MCF 10A (cell line): ENCODE results near the gene JMJD4. TPM values are rescaled to one million over a fixed set of nuclear protein-coding genes. Genes with fewer than 3 reads are reported as not detected.

Experiments used
- BruUV-seq: library from RNA; stranded (reverse); fragments of 400-500 nt; replicated peaks from 2 replicates; lab custom pipeline; 2021; lab: Mats Ljungman, UMichigan
- CTCF ChIA-PET: fragments of 300-600 bp; sonication (Branson Sonifier 250); formaldehyde crosslinking; extraction: SDS; loops from one replicate; lab custom pipeline; 2021; ENCODE audit warnings: antibody characterized with exemption, inconsistent platforms; lab: Yijun Ruan, JAX
- POLR2A ChIA-PET: fragments of 300-600, 350-650 bp; sonication (Branson Sonifier 250); formaldehyde crosslinking; extraction: SDS; loops from one replicate; lab custom pipeline; 2020; ENCODE audit warnings: antibody characterized with exemption, inconsistent platforms; lab: Yijun Ruan, JAX
- DNase-seq: peaks from one replicate; pipeline ENCODE4 v3.0.0-alpha.2; 2018; ENCODE audit not compliant: unreplicated experiment
- H3K27ac Mint-ChIP-seq: one replicate; pipeline ENCODE4 v1.8.0; 2022; ENCODE audit warnings: mild to moderate bottlenecking, low read depth, mixed read lengths; ENCODE audit not compliant: unreplicated experiment
- H3K27me3 Mint-ChIP-seq: one replicate; pipeline ENCODE4 v1.8.0; 2022; ENCODE audit warnings: mixed read lengths; ENCODE audit not compliant: insufficient read depth, unreplicated experiment
- H3K36me3 Mint-ChIP-seq: one replicate; pipeline ENCODE4 v1.8.0; 2022; ENCODE audit warnings: mild to moderate bottlenecking, moderate library complexity, mixed read lengths; ENCODE audit not compliant: insufficient read depth, unreplicated experiment
- H3K4me1 Mint-ChIP-seq: one replicate; pipeline ENCODE4 v1.8.0; 2022; ENCODE audit warnings: mixed read lengths; ENCODE audit not compliant: insufficient read depth, unreplicated experiment
- H3K4me3 Mint-ChIP-seq: one replicate; pipeline ENCODE4 v1.8.0; 2022; ENCODE audit warnings: mild to moderate bottlenecking, moderate library complexity, mixed read lengths; ENCODE audit not compliant: unreplicated experiment
- H3K9me3 Mint-ChIP-seq: one replicate; pipeline ENCODE4 v1.8.0; 2022; ENCODE audit warnings: mixed read lengths; ENCODE audit not compliant: unreplicated experiment
- CTCF ChIP-seq: fragments of 200-600 bp; IDR thresholded peaks from one replicate; pipeline ENCODE4 v1.8.0; 2022; ENCODE audit warnings: antibody characterized with exemption, mild to moderate bottlenecking; ENCODE audit not compliant: unreplicated experiment
- intact Hi-C: fragments of 100-400 bp; cut with micrococcal nuclease; formaldehyde crosslinking; loops from 2 replicates; pipeline ENCODE4 v1.14.1; 2022
- total RNA-seq: library from RNA; stranded (reverse); gene quantifications from 2 replicates; pipeline ENCODE4 v1.2.3, GENCODE V29; 2022

JMJD4 gene
- total RNA-seq, 1 experiment from 2014 or later: 43.2 TPM

- ChIA-PET POLR2A (no interaction called here), CTCF (interaction anchor here (0.5 kb wide), 1 partner anchor 425 kb away, joined by 3 read pairs; the partner anchor contains the start of gene IBA57)
- no peak for DNase-seq
- BruUV-seq: no TSS peak
- intact Hi-C loops: no loop called here
- Mint-ChIP-seq H3K4me1 (peaks cover 36% of the 10 kb centered on the region), H3K36me3 (peaks cover 13% of the 10 kb centered on the region), H3K27me3 (no peaks in the 10 kb centered on the region), H3K27ac (peak overlapping the region; percentile 13), H3K4me3 (no peak overlapping the region), H3K9me3 (no peaks in the 10 kb centered on the region)
- no peak for TF ChIP-seq CTCF
These were observed 5.4 kb upstream of the JMJD4 start for GRCh38 chr1:227740401-227740960.

GRCh38 chr1:227739636-227740035, 4.5 kb upstream of the JMJD4 start:
- no peaks in the 10 kb centered on the region for H3K27me3 Mint-ChIP-seq
- CTCF ChIA-PET: interaction anchor here (0.7 kb wide), 1 partner anchor 14 kb away, joined by 3 read pairs; no protein-coding TSS in a partner anchor
- peaks cover 18% of the 10 kb centered on the region for H3K36me3 Mint-ChIP-seq
- H3K4me1 Mint-ChIP-seq: peaks cover 35% of the 10 kb centered on the region
- BruUV-seq: no TSS peak
- POLR2A ChIA-PET: interaction anchor here (0.7 kb wide), 1 partner anchor 174 kb away, joined by 3 read pairs; no protein-coding TSS in a partner anchor
- no peak overlapping the region for H3K27ac Mint-ChIP-seq
- intact Hi-C loops: no loop called here
- H3K9me3 Mint-ChIP-seq: no peaks in the 10 kb centered on the region
- no peak for TF ChIP-seq CTCF
- no peak for DNase-seq
- H3K4me3 Mint-ChIP-seq: no peak overlapping the region

GRCh38 chr1:227738820-227739219, 3.7 kb upstream of the JMJD4 start:
- no peak for DNase-seq

More at GRCh38 chr1:227738820-227739219, 3.7 kb upstream of the JMJD4 start:
- CTCF ChIA-PET: interaction anchor here (0.8 kb wide), 1 partner anchor 174 kb away, joined by 4 read pairs; no protein-coding TSS in a partner anchor
- Mint-ChIP-seq H3K4me1 (peaks cover 31% of the 10 kb centered on the region), H3K9me3 (no peaks in the 10 kb centered on the region), H3K27ac (no peak overlapping the region), H3K4me3 (no peak overlapping the region), H3K36me3 (peaks cover 22% of the 10 kb centered on the region), H3K27me3 (no peaks in the 10 kb centered on the region)
- no peak for TF ChIP-seq CTCF
- POLR2A ChIA-PET: no interaction called here
- BruUV-seq: no TSS peak
- intact Hi-C loops: no loop called here
